Chondrocyte (in vitro differentiated cells): Measurements from ENCODE around the gene NRGN. TPM values are rescaled to one million over a fixed set of nuclear protein-coding genes. Genes with fewer than 3 reads are reported as not detected.

Source experiments
- DNase-seq: peaks from one replicate; pipeline ENCODE4 v3.0.0; 2021; ENCODE audit warnings: mixed read lengths, low spot score
- H3K27ac Mint-ChIP-seq: one replicate; pipeline ENCODE4 v1.8.0; 2021; ENCODE audit warnings: mild to moderate bottlenecking, moderate library complexity, mixed read lengths; ENCODE audit not compliant: unreplicated experiment
- H3K27me3 Mint-ChIP-seq: 2 replicates; pipeline ENCODE4 v1.8.0; 2021; ENCODE audit warnings: low read depth, mixed read lengths
- H3K36me3 Mint-ChIP-seq: 2 replicates; pipeline ENCODE4 v1.8.0; 2021; ENCODE audit warnings: low read depth, mixed read lengths
- H3K4me1 Mint-ChIP-seq: 2 replicates; pipeline ENCODE4 v1.8.0; 2021; ENCODE audit warnings: low read depth, mild to moderate bottlenecking, mixed read lengths
- H3K4me3 Mint-ChIP-seq: one replicate; pipeline ENCODE4 v1.8.0; 2021; ENCODE audit warnings: mild to moderate bottlenecking, moderate library complexity, mixed read lengths; ENCODE audit not compliant: unreplicated experiment
- H3K9me3 Mint-ChIP-seq: 2 replicates; pipeline ENCODE4 v1.8.0; 2021; ENCODE audit warnings: low read depth, mixed read lengths
- total RNA-seq: library from RNA; stranded (reverse); gene quantifications from 3 replicates; pipeline ENCODE4 v1.2.1, GENCODE V29; 2021
- TF ChIP-seq, protein P1 (sequence below): fragments of 200-600 bp; sonication (generic); IDR thresholded peaks from 2 replicates; pipeline ENCODE4 v1.5.0; 2021; ENCODE audit warnings: antibody characterized with exemption, mild to moderate bottlenecking, moderate library complexity

Gene NRGN
- total RNA-seq, 1 donor from 2014 or later: 1.8 TPM

GRCh38 chr11:124753624-124754023, 13.9 kb downstream of the NRGN start:
- Mint-ChIP-seq H3K36me3 (peaks cover 2% of the 10 kb centered on the region), H3K27ac (no peak overlapping the region), H3K4me1 (peaks cover 8% of the 10 kb centered on the region), H3K9me3 (no peaks in the 10 kb centered on the region), H3K4me3 (no peak overlapping the region), H3K27me3 (peaks cover 5% of the 10 kb centered on the region)
- TF ChIP-seq, protein P1, sequence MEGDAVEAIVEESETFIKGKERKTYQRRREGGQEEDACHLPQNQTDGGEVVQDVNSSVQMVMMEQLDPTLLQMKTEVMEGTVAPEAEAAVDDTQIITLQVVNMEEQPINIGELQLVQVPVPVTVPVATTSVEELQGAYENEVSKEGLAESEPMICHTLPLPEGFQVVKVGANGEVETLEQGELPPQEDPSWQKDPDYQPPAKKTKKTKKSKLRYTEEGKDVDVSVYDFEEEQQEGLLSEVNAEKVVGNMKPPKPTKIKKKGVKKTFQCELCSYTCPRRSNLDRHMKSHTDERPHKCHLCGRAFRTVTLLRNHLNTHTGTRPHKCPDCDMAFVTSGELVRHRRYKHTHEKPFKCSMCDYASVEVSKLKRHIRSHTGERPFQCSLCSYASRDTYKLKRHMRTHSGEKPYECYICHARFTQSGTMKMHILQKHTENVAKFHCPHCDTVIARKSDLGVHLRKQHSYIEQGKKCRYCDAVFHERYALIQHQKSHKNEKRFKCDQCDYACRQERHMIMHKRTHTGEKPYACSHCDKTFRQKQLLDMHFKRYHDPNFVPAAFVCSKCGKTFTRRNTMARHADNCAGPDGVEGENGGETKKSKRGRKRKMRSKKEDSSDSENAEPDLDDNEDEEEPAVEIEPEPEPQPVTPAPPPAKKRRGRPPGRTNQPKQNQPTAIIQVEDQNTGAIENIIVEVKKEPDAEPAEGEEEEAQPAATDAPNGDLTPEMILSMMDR: no peak
- no peak for DNase-seq

DNA sequence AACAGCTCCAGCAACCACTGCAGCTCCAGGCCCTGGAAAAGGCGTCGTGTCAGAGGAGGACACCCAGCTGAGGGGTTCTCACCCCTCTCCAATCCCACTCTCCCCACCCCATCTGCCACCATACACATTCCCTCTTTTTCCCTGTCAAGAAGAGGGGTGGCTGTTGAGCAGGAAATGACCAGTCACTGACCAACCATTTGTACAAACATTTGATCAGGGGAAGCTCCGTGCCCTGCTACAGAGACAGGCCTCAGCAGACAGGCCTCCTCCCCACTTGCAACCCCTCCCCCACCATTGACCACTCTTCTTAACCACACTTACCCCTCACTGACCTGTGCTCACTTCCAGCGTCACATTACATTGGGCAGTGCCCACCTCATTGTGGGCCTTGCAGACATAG, 14.6 kb downstream of the NRGN start:
- Mint-ChIP-seq H3K36me3 (peaks cover 2% of the 10 kb centered on the region), H3K27ac (no peak overlapping the region), H3K4me3 (no peak overlapping the region), H3K9me3 (no peaks in the 10 kb centered on the region), H3K27me3 (peaks cover 4% of the 10 kb centered on the region), H3K4me1 (peaks cover 10% of the 10 kb centered on the region)
- DNase-seq: no peak
- TF ChIP-seq, protein P1: no peak

GRCh38 chr11:124754710-124755109, 15.0 kb downstream of the NRGN start:
- no peak overlapping the region for H3K4me3 Mint-ChIP-seq
- H3K27ac Mint-ChIP-seq: no peak overlapping the region
- peaks cover 4% of the 10 kb centered on the region for H3K27me3 Mint-ChIP-seq
- no peak for DNase-seq
- TF ChIP-seq, protein P1: no peak
- H3K9me3 Mint-ChIP-seq: no peaks in the 10 kb centered on the region
- H3K36me3 Mint-ChIP-seq: peaks cover 2% of the 10 kb centered on the region
- peaks cover 10% of the 10 kb centered on the region for H3K4me1 Mint-ChIP-seq

- Mint-ChIP-seq H3K27ac (no peak overlapping the region), H3K9me3 (no peaks in the 10 kb centered on the region), H3K27me3 (peaks cover 7% of the 10 kb centered on the region), H3K36me3 (peaks cover 2% of the 10 kb centered on the region), H3K4me1 (peaks cover 20% of the 10 kb centered on the region), H3K4me3 (no peak overlapping the region)
- TF ChIP-seq, protein P1: no peak
- no peak for DNase-seq
These were observed 16.5 kb downstream of the NRGN start for GRCh38 chr11:124756033-124756752.

GRCh38 chr11:124756753-124757227, 17.0 kb downstream of the NRGN start:
- DNase-seq: no peak
- no peaks in the 10 kb centered on the region for H3K9me3 Mint-ChIP-seq
- H3K36me3 Mint-ChIP-seq: peaks cover 2% of the 10 kb centered on the region
- TF ChIP-seq, protein P1: no peak
- H3K4me1 Mint-ChIP-seq: peaks cover 20% of the 10 kb centered on the region
- no peak overlapping the region for H3K27ac Mint-ChIP-seq
- no peak overlapping the region for H3K4me3 Mint-ChIP-seq
- H3K27me3 Mint-ChIP-seq: peaks cover 7% of the 10 kb centered on the region
